Esophagus muscularis mucosa (tissue), 4 donors: Measurements from ENCODE around the gene VPS72. TPM values are rescaled to one million over a fixed set of nuclear protein-coding genes. Genes with fewer than 3 reads are reported as not detected.

Experiments
- DNase-seq: peaks from one replicate; pipeline ENCODE4 v3.0.0-alpha.2; 2017; ENCODE audit errors: extremely low spot score
- H3K27ac ChIP-seq, 4 donors: fragments of 200-600 bp; sonication (generic); replicated peaks in 1 of 4; 1 replicate in 3 of 4; 2 replicates in 1 of 4; pipeline ENCODE4 v1.5.1; 2016 to 2019; ENCODE audit warnings: mild to moderate bottlenecking in 1 of 4
- H3K27me3 ChIP-seq, 4 donors: fragments of 200-600 bp; sonication (generic); one replicate each; pipeline versions ENCODE4 v1.5.1 to v1.6.0; 2016 to 2019
- H3K36me3 ChIP-seq, 4 donors: fragments of 200-600 bp; sonication (generic); one replicate each; pipeline ENCODE4 v1.5.1; 2016 to 2019
- H3K4me1 ChIP-seq, 4 donors: fragments of 200-600 bp; sonication (generic); one replicate each; pipeline ENCODE4 v1.5.1; 2016 to 2019
- H3K4me3 ChIP-seq, 4 donors: fragments of 200-600 bp; sonication (generic); 1 replicate in 2 of 4; 2 replicates in 2 of 4; pipeline ENCODE4 v1.5.1; 2016 to 2019; ENCODE audit warnings: mild to moderate bottlenecking in 4 of 4, moderate library complexity in 1 of 4
- H3K9me3 ChIP-seq, 4 donors: fragments of 200-600 bp; sonication (generic); 1 replicate in 3 of 4; 2 replicates in 1 of 4; pipeline ENCODE4 v1.5.1; 2016 to 2019
- EP300 ChIP-seq: sonication (generic); formaldehyde crosslinking; IDR thresholded peaks from one replicate; pipeline ENCODE4 v1.6.1; 2017; ENCODE audit warnings: antibody characterized with exemption
- POLR2A ChIP-seq: fragments of 450-650 bp; IDR thresholded peaks from one replicate; pipeline ENCODE4 v1.6.1; 2017; ENCODE audit warnings: antibody characterized with exemption, moderate library complexity, mild to moderate bottlenecking, low read depth
- POLR2AphosphoS5 ChIP-seq, 2 donors: sonication (generic); formaldehyde crosslinking; IDR thresholded peaks; one replicate each; pipeline ENCODE4 v1.6.1; 2017; ENCODE audit warnings: antibody characterized with exemption in 2 of 2
- WGBS: methylation state at CpG from one replicate; pipeline ENCODE4 v1.1.5; 2018; 5-methylcytosine and 5-hydroxymethylcytosine counted together
- intact Hi-C: fragments of 100-400 bp; cut with DNase I; formaldehyde crosslinking; loops from one replicate; pipeline ENCODE4 v1.15.1; 2023
- total RNA-seq, 4 donors: library from RNA; depleted of rRNA; stranded (reverse); fragments of >200 nt; gene quantifications; one replicate each; pipeline versions ENCODE4 v1.1.0 to v1.2.1, GENCODE V29; 2016
- TF ChIP-seq, protein P1 (sequence below), 3 experiments: fragments of 200-600 bp in 2 of 3; fragments of 450-650 bp in 1 of 3; sonication (generic) in 2 of 3; IDR thresholded peaks; one replicate each; pipeline ENCODE4 v1.5.1; 2017 to 2019; ENCODE audit warnings: antibody characterized with exemption in 3 of 3, mild to moderate bottlenecking in 2 of 3, moderate library complexity in 1 of 3

VPS72 gene
- total RNA-seq, 4 donors from 2014 or later = 45.7 to 57.0 (median 54.3) TPM

DNA sequence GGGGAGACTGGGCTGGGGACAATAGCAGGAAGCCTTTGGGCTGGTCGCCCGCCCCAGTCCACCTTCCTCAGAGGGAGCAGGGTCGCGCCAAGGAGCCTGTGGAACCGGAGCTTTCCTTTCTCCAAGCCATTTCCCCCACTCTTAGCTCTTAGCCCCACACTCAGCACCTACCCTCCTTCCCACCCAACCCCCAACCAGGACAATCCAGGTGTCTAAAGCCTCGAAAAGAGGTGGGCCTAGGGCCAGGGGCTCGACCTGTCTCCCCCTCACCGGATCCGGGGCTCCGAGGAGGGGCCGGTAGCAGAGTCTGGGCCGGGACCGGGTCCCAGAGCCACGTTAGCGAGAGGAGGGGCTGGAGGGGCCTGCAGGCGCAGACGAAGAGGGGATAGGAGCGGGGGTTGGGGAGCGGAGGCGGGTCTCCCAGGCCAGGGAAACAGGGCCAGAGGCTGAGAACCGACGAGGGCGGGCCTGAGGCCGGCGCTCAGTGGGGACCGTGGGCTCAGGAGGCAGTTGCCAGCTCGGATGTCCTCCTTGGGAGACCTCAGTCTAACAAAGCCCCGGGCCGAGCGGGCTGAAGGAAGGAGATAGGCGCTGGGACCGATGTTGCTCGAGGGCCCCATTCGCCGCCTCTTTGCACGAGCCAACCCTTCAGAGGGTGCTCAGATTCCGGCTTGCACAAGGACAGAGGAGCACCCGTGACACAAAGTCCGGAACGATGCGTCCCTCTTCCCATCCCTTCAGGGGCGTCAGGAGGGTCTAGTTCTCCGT is 44.5 kb downstream of the VPS72 start:
- Histone ChIP-seq H3K9me3 (no peaks in the 10 kb centered on the region), H3K27ac (peak overlapping the region; percentile 84 to 89 (median 87)), H3K4me3 (peak overlapping the region; percentile 67 to 88 (median 72)), H3K27me3 (no peaks in the 10 kb centered on the region), H3K4me1 (peaks cover 41 to 54% (median 49%) of the 10 kb centered on the region in 4 donors), H3K36me3 (peaks cover 0 to 7% (median 2%) of the 10 kb centered on the region in 4 donors)
- 6% methylated on average over 25 of the region's 43 CpGs for WGBS
- TF ChIP-seq, protein P1, sequence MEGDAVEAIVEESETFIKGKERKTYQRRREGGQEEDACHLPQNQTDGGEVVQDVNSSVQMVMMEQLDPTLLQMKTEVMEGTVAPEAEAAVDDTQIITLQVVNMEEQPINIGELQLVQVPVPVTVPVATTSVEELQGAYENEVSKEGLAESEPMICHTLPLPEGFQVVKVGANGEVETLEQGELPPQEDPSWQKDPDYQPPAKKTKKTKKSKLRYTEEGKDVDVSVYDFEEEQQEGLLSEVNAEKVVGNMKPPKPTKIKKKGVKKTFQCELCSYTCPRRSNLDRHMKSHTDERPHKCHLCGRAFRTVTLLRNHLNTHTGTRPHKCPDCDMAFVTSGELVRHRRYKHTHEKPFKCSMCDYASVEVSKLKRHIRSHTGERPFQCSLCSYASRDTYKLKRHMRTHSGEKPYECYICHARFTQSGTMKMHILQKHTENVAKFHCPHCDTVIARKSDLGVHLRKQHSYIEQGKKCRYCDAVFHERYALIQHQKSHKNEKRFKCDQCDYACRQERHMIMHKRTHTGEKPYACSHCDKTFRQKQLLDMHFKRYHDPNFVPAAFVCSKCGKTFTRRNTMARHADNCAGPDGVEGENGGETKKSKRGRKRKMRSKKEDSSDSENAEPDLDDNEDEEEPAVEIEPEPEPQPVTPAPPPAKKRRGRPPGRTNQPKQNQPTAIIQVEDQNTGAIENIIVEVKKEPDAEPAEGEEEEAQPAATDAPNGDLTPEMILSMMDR (IDR thresholded peaks at IDR 0.05) = no peak
- no peak for TF ChIP-seq POLR2A
- peak in 1 of 2 donors; percentile 9 for TF ChIP-seq POLR2AphosphoS5 (IDR thresholded peaks at IDR 0.05)
- intact Hi-C loops = no loop called here
- no peak for DNase-seq

DNA sequence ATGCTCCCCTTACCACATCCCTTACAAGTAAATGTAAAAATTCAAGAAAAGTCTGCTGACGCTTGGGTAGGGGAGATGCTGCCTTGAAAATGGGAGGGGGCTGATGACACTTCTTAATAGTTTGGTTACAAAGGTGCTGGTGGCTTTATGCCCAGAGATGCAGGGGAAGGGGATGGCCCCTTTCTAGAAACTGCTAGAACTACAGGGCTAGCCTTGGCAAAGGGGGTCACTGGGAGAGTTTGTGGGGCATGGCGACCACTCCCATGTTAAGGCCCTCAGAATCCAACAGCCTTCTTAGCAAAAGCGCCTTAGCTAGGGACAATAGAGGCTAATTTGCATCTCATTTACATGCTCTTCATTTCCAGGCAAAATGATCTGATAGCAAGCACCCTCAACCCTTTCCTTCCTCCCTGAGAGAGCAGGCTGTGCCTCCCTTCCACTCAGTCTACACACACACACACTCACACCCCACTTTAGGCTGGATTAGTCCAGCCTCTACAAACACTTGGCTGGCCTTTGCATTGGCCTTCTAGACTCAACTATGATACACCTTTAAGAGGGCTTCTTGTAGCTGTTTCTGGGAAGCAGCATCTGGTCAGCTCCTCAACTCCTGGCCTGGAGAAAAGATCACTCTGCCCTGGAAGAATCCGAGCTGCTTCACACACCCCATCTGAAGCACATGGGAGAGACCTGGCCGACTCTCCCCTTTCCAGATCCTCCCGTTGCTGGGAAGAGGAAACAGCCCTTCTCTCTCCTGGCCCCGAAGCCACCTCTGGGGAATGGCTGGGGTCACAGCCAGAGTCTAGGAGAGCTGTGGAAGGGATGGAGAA is 45.3 kb downstream of the VPS72 start:
- Histone ChIP-seq H3K36me3 (peaks cover 3 to 13% (median 4%) of the 10 kb centered on the region in 4 donors), H3K4me1 (peaks cover 41 to 54% (median 49%) of the 10 kb centered on the region in 4 donors), H3K27me3 (no peaks in the 10 kb centered on the region), H3K4me3 (peak overlapping the region; percentile 67 to 88 (median 72)), H3K9me3 (no peaks in the 10 kb centered on the region), H3K27ac (peak overlapping the region; percentile 84 to 89 (median 87))
- 72% methylated on average over 4 of the region's 7 CpGs for WGBS
- TF ChIP-seq EP300 (no peak), POLR2A (no peak), POLR2AphosphoS5 (IDR thresholded peaks at IDR 0.05) (no peak)
- TF ChIP-seq, protein P1 (IDR thresholded peaks at IDR 0.05) = no peak
- no peak for DNase-seq
- intact Hi-C loops = no loop called here

DNA sequence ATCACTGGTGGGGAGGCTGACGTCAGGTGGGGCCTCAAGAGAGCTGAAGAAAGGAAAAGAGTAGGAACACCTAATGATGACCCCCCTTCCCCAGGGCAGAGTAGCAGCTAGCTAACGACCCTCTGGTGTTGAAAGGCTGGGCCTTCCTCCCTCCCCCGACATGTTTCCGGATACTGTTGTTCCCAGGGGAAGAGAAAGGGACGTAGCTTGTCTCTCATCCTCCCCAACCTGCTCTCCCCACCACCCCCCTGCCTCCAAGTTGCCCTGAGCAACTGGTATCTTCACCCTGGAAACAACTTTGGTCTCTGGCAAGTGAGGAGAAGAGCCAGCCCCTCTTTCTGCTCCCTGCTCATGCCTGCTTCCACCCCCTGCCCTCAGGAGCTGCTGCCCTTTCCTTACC is 46.0 kb downstream of the VPS72 start:
- no peak for DNase-seq
- intact Hi-C loops = no loop called here
- no peak for TF ChIP-seq POLR2A
- no peak for TF ChIP-seq POLR2AphosphoS5 (IDR thresholded peaks at IDR 0.05)
- peak overlapping the region; percentile 15 to 89 (median 60) for H3K27ac ChIP-seq
- H3K4me1 ChIP-seq = peaks cover 41 to 54% (median 49%) of the 10 kb centered on the region in 4 donors
- WGBS = 51% methylated on average over 5 of the region's 5 CpGs
- H3K9me3 ChIP-seq = no peaks in the 10 kb centered on the region
- H3K4me3 ChIP-seq = no peak overlapping the region
- H3K36me3 ChIP-seq = peaks cover 3 to 19% (median 11%) of the 10 kb centered on the region in 4 donors
- H3K27me3 ChIP-seq = no peaks in the 10 kb centered on the region

DNA sequence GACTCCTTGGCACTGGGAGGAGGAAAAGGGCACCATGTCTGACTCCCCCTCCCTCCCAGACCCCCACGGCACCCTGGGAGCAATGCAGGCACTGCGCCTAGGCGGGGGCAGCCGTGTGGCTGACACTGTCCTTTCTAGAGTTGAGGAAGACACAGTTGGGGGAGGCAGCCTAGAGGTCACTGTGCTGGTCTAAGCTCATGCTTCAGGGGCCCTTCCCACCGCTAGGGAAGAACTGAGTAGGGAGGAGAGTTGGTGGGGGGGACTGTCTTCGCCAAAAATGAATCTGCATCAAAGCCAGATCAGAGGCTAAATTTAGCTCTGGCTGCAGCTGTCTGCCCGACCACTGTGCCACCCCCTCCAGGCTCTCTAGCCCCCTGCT is 47.0 kb downstream of the VPS72 start:
- Histone ChIP-seq H3K27ac (peak overlapping the region in 3 of 4 donors; percentile 13 to 89 (median 87)), H3K9me3 (no peaks in the 10 kb centered on the region), H3K4me3 (no peak overlapping the region), H3K27me3 (no peaks in the 10 kb centered on the region), H3K4me1 (peaks cover 41 to 54% (median 49%) of the 10 kb centered on the region in 4 donors), H3K36me3 (peaks cover 3 to 27% (median 18%) of the 10 kb centered on the region in 4 donors)
- intact Hi-C loops = no loop called here
- DNase-seq = no peak
- WGBS = 58% methylated on average over 7 of the region's 7 CpGs
- TF ChIP-seq POLR2A = no peak
- TF ChIP-seq POLR2AphosphoS5 (IDR thresholded peaks at IDR 0.05) = no peak
- TF ChIP-seq EP300 = no peak
- TF ChIP-seq, protein P1 (IDR thresholded peaks at IDR 0.05) = no peak
